Measurements from ENCODE around the gene IER5L. TPM values are rescaled to one million over a fixed set of nuclear protein-coding genes. Genes with fewer than 3 reads are reported as not detected.
A peak's percentile ranks its signal among the peaks of the same experiment; 100 is the strongest.

IER5L gene
- total and polyA plus RNA-seq, 2 experiments from 2014 or later, result 38.0 to 39.7 TPM

DNA sequence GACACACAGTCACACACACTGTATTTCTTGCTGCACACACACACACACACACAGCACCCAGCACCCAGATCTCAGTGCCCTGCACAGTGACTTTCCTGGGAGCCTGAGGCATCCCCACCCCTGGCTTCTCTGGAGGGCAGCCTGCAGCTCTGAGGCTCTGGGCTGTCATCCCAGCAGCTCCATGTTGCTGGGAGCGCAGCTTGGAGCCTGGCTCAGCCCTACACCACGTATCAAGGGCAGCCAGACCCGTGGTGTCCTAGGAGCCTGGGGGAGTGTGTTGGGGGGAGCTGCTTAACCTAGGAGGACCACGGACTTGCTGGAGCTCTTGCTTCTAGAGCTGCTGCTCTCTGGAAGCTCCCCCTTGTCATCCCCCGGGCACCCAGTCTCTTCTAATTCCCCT lies 5.2 kb downstream of the IER5L start:
- no peak overlapping the region for H3K27ac ChIP-seq
- peak; percentile 27 for DNase-seq (ENCODE audit: low spot score)
- H3K36me3 ChIP-seq (replicated peaks; ENCODE audit: insufficient read depth, low read depth), result no peaks in the 10 kb centered on the region
- H3K4me1 ChIP-seq (ENCODE audit: insufficient read depth), result peaks cover 15% of the 10 kb centered on the region
- H3K79me2 ChIP-seq, result peaks cover 13% of the 10 kb centered on the region
- H3K9me2 ChIP-seq (replicated peaks; ENCODE audit: insufficient read depth), result no peaks in the 10 kb centered on the region
- no peak overlapping the region for H3K4me2 ChIP-seq
- no peak overlapping the region for H2AFZ ChIP-seq
- TF ChIP-seq, protein P1, sequence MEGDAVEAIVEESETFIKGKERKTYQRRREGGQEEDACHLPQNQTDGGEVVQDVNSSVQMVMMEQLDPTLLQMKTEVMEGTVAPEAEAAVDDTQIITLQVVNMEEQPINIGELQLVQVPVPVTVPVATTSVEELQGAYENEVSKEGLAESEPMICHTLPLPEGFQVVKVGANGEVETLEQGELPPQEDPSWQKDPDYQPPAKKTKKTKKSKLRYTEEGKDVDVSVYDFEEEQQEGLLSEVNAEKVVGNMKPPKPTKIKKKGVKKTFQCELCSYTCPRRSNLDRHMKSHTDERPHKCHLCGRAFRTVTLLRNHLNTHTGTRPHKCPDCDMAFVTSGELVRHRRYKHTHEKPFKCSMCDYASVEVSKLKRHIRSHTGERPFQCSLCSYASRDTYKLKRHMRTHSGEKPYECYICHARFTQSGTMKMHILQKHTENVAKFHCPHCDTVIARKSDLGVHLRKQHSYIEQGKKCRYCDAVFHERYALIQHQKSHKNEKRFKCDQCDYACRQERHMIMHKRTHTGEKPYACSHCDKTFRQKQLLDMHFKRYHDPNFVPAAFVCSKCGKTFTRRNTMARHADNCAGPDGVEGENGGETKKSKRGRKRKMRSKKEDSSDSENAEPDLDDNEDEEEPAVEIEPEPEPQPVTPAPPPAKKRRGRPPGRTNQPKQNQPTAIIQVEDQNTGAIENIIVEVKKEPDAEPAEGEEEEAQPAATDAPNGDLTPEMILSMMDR (IDR thresholded peaks at IDR 0.05; ENCODE audit: poor library complexity), result no peak
- TF ChIP-seq EZH2phosphoT487 (IDR thresholded peaks at IDR 0.05; ENCODE audit: low read depth, severe bottlenecking, unreplicated experiment), result no peak
- 45% methylated on average over 5 of the region's 5 CpGs for WGBS (ENCODE audit: low lambda C conversion rate, missing lambda C conversion rate)
- no peaks in the 10 kb centered on the region for H3K9me3 ChIP-seq (ENCODE audit: low read depth)
- no peaks in the 10 kb centered on the region for H3K27me3 ChIP-seq
- no peak overlapping the region for H3K4me3 ChIP-seq
- H4K20me1 ChIP-seq (ENCODE audit: insufficient read depth, poor library complexity, severe bottlenecking), result no peaks in the 10 kb centered on the region

DNA sequence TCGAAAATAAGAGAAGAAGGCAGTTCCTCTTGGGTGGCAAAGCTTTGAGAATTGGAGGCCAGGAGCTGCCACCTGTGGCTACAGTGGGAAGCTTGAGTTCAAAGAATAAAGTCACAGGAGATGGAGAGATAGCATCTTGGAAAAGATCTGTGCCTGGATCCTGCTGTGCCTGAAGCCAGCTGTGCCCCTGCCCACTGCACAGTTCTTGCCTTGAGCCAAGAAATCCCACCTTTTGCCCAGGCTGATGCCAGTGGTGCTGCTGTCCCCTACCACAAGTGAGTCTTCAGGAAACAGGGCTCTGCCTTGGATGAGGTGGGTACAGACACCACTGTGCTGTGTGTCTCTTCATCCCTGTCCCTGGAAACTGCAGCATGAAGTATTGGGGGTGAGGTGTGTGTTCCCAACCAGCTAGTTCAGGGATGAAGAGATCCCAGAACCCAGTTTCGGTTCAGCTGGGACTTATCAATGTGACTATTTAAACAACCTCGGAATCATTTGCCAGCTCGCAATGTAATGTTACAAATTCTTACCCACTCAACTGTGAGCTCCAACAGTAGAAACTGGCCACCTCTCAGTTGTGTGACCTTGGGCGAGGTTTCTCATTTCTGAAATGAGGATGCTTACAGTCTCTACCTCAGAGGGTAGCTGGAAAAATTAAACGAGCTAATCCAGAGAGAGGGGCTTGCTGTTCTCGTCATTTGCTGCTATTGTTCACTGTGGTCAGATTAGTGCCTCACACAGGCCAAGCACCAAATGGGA lies 5.9 kb downstream of the IER5L start:
- TF ChIP-seq EZH2 (IDR thresholded peaks at IDR 0.05; ENCODE audit: borderline replicate concordance) (no peak), EZH2phosphoT487 (IDR thresholded peaks at IDR 0.05; ENCODE audit: low read depth, severe bottlenecking, unreplicated experiment) (no peak)
- TF ChIP-seq, protein P1 (IDR thresholded peaks at IDR 0.05; ENCODE audit: poor library complexity), result no peak
- no peaks in the 10 kb centered on the region for H3K9me3 ChIP-seq (ENCODE audit: low read depth)
- no peak overlapping the region for H2AFZ ChIP-seq
- no peak overlapping the region for H3K27ac ChIP-seq
- no peaks in the 10 kb centered on the region for H4K20me1 ChIP-seq (ENCODE audit: insufficient read depth, poor library complexity, severe bottlenecking)
- no peak overlapping the region for H3K4me2 ChIP-seq
- no peak overlapping the region for H3K4me3 ChIP-seq
- H3K27me3 ChIP-seq, result no peaks in the 10 kb centered on the region
- no peaks in the 10 kb centered on the region for H3K36me3 ChIP-seq (replicated peaks; ENCODE audit: insufficient read depth, low read depth)
- H3K79me2 ChIP-seq, result peaks cover 10% of the 10 kb centered on the region
- no peaks in the 10 kb centered on the region for H3K9me2 ChIP-seq (replicated peaks; ENCODE audit: insufficient read depth)
- 79% methylated on average over 7 of the region's 7 CpGs for WGBS (ENCODE audit: low lambda C conversion rate, missing lambda C conversion rate)
- peaks cover 21% of the 10 kb centered on the region for H3K4me1 ChIP-seq (ENCODE audit: insufficient read depth)
- DNase-seq (ENCODE audit: low spot score), result no peak

DNA sequence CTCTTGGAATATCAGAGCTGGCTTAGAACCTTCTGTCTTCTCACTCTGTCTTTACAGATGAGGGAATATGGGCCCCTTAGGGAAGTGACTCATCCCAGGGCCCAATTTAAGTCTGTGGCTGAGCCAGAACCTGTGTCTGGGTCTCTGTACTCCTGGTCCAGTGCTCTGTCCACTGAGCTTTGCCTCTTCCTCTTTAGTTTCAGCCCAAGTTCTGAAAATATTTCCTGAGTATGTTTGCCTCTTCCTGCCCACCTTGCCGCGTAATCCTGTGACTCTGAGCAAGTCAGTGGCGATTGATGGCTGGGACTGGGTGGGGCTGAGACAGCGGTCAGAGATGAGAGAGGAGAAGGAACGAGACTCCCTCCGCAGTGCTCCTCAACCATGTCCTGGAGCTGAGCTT lies 7.8 kb downstream of the IER5L start:
- no peak overlapping the region for H3K4me2 ChIP-seq
- WGBS (ENCODE audit: low lambda C conversion rate, missing lambda C conversion rate), result 67% methylated on average over 6 of the region's 6 CpGs

More for the DNA sequence above, 7.8 kb downstream of the IER5L start:
- no peaks in the 10 kb centered on the region for H4K20me1 ChIP-seq (ENCODE audit: insufficient read depth, poor library complexity, severe bottlenecking)
- no peak overlapping the region for H3K27ac ChIP-seq
- H3K9me2 ChIP-seq (replicated peaks; ENCODE audit: insufficient read depth), result no peaks in the 10 kb centered on the region
- H3K4me3 ChIP-seq, result no peak overlapping the region
- H3K4me1 ChIP-seq (ENCODE audit: insufficient read depth), result peaks cover 30% of the 10 kb centered on the region
- no peaks in the 10 kb centered on the region for H3K27me3 ChIP-seq
- no peaks in the 10 kb centered on the region for H3K36me3 ChIP-seq (replicated peaks; ENCODE audit: insufficient read depth, low read depth)
- no peaks in the 10 kb centered on the region for H3K79me2 ChIP-seq
- H3K9me3 ChIP-seq (ENCODE audit: low read depth), result no peaks in the 10 kb centered on the region
- H2AFZ ChIP-seq, result no peak overlapping the region
- no peak for TF ChIP-seq EZH2phosphoT487 (IDR thresholded peaks at IDR 0.05; ENCODE audit: low read depth, severe bottlenecking, unreplicated experiment)
- no peak for TF ChIP-seq EZH2 (IDR thresholded peaks at IDR 0.05; ENCODE audit: borderline replicate concordance)
- TF ChIP-seq, protein P1 (IDR thresholded peaks at IDR 0.05; ENCODE audit: poor library complexity), result no peak
- no peak for DNase-seq (ENCODE audit: low spot score)
